Endothelial cell of umbilical vein (primary cell): ENCODE measurements around the gene CCDC85C. TPM values are rescaled to one million over a fixed set of nuclear protein-coding genes. Genes with fewer than 3 reads are reported as not detected.

ENCODE experiments used
- BruUV-seq: library from RNA; stranded (reverse); fragments of 400-500 nt; replicated peaks from 2 replicates; lab custom pipeline; 2021; lab: Mats Ljungman, UMichigan
- CTCF ChIA-PET: fragments of 300-600, 350-600 bp; sonication (Branson Sonifier 250); formaldehyde crosslinking; loops from one replicate; lab custom pipeline; 2021; ENCODE audit warnings: antibody characterized with exemption, inconsistent platforms; lab: Charles Lee
- POLR2A ChIA-PET: fragments of 300-600, 350-600 bp; sonication (Branson Sonifier 250); formaldehyde crosslinking; loops from one replicate; lab custom pipeline; 2021; ENCODE audit warnings: antibody characterized with exemption, inconsistent platforms; lab: Charles Lee
- DNase-seq: peaks from one replicate; pipeline ENCODE4 v3.0.0-alpha.2; 2011; ENCODE audit warnings: low read depth, low spot score
- FAIRE-seq: peaks from 2 replicates; lab custom pipeline; 2011; peaks lifted over from hg19 to GRCh38; lab: Jason Lieb, UNC
- H2AFZ ChIP-seq: 2 replicates; pipeline ENCODE4 v1.6.0; 2012; ENCODE audit warnings: low read depth, low read length, control low read depth, inconsistent platforms
- H3K27ac ChIP-seq: 2 replicates; pipeline ENCODE4 v1.5.1; 2011; ENCODE audit warnings: low read depth, mild to moderate bottlenecking, control low read depth, low read length, moderate library complexity; ENCODE audit not compliant: insufficient read depth
- H3K27me3 ChIP-seq, 2 experiments: 2 replicates each; pipeline versions ENCODE4 v1.6.0 to v1.6.1; 2011; ENCODE audit warnings: low read length in 2 of 2, mixed read lengths in 1 of 2; ENCODE audit not compliant: control insufficient read depth in 2 of 2, insufficient read depth in 2 of 2
- H3K36me3 ChIP-seq, 2 experiments: 2 replicates in 1 of 2; 3 replicates in 1 of 2; pipeline ENCODE4 v1.5.1; 2011; ENCODE audit warnings: low read length in 2 of 2, mild to moderate bottlenecking in 1 of 2, moderate library complexity in 1 of 2; ENCODE audit not compliant: control insufficient read depth in 2 of 2, insufficient read depth in 2 of 2; ENCODE audit errors: extremely low read depth in 1 of 2
- H3K4me1 ChIP-seq: 3 replicates; pipeline ENCODE4 v1.5.1; 2011; ENCODE audit warnings: mild to moderate bottlenecking, low read length; ENCODE audit not compliant: control insufficient read depth, insufficient read depth; ENCODE audit errors: extremely low read depth
- H3K4me2 ChIP-seq: 2 replicates; pipeline ENCODE4 v1.6.1; 2011; ENCODE audit warnings: low read length, control low read depth, mixed read lengths; ENCODE audit not compliant: insufficient read depth
- H3K4me3 ChIP-seq, 3 experiments: fragments of 200-600 bp in 1 of 3; sonication (generic), shearing (Covaris generic) in 1 of 3; replicated peaks in 1 of 3; 2 replicates each; pipeline ENCODE4 v1.5.1; 2011 to 2016; ENCODE audit warnings: control low read depth in 3 of 3, low read length in 3 of 3, mild to moderate bottlenecking in 2 of 3, inconsistent platforms in 1 of 3, low read depth in 1 of 3, moderate library complexity in 1 of 3; ENCODE audit not compliant: insufficient read depth in 1 of 3
- H3K79me2 ChIP-seq: 2 replicates; pipeline ENCODE4 v1.6.0; 2012; ENCODE audit warnings: low read length, inconsistent platforms; ENCODE audit not compliant: control insufficient read depth, insufficient read depth
- H3K9ac ChIP-seq: replicated peaks from 2 replicates; pipeline ENCODE3; 2011; ENCODE audit warnings: low read length, control low read depth; ENCODE audit not compliant: insufficient read depth; ENCODE audit errors: extremely low read depth
- H3K9me1 ChIP-seq: replicated peaks from 3 replicates; pipeline ENCODE4 v1.6.0; 2011; ENCODE audit warnings: mild to moderate bottlenecking, low read length; ENCODE audit not compliant: control insufficient read depth, insufficient read depth; ENCODE audit errors: extremely low read depth
- H3K9me3 ChIP-seq: replicated peaks from 2 replicates; pipeline ENCODE4 v1.5.1; 2012; ENCODE audit warnings: low read length, inconsistent platforms; ENCODE audit not compliant: control insufficient read depth, insufficient read depth
- H4K20me1 ChIP-seq: replicated peaks from 2 replicates; pipeline ENCODE3; 2011; ENCODE audit warnings: mild to moderate bottlenecking, low read length; ENCODE audit not compliant: control insufficient read depth, insufficient read depth; ENCODE audit errors: extremely low read depth
- CTCF ChIP-seq, 2 donors: IDR thresholded peaks; 1 replicate in 1 of 2; 2 replicates in 1 of 2; pipeline ENCODE4 v1.5.1; 2011; ENCODE audit warnings: low read length in 2 of 2, mild to moderate bottlenecking in 2 of 2, moderate library complexity in 2 of 2, control low read depth in 1 of 2, inconsistent platforms in 1 of 2, low read depth in 1 of 2; ENCODE audit not compliant: insufficient read depth in 1 of 2; ENCODE audit errors: extremely low read depth in 1 of 2
- EZH2 ChIP-seq: IDR thresholded peaks from 2 replicates; pipeline ENCODE4 v1.6.1; 2012; ENCODE audit warnings: borderline replicate concordance, low read depth, mild to moderate bottlenecking, moderate library complexity, low read length, inconsistent platforms; ENCODE audit not compliant: severe bottlenecking
- FOS ChIP-seq: IDR thresholded peaks from 2 replicates; pipeline ENCODE4 v1.6.1; 2011; ENCODE audit warnings: mild to moderate bottlenecking, low read length, moderate library complexity, borderline replicate concordance; ENCODE audit not compliant: insufficient read depth
- GATA2 ChIP-seq: IDR thresholded peaks from 2 replicates; pipeline ENCODE4 v1.7.0; 2011; ENCODE audit warnings: low read depth, mild to moderate bottlenecking, moderate library complexity, mixed read lengths, low read length; ENCODE audit not compliant: insufficient read length, insufficient read depth
- JUN ChIP-seq: IDR thresholded peaks from 2 replicates; pipeline ENCODE4 v1.6.1; 2011; ENCODE audit warnings: borderline replicate concordance, low read depth; ENCODE audit not compliant: insufficient read length, insufficient read depth
- MAX ChIP-seq: IDR thresholded peaks from 2 replicates; pipeline ENCODE4 v1.6.1; 2011; ENCODE audit not compliant: insufficient read depth, insufficient read length
- MYC ChIP-seq: IDR thresholded peaks from one replicate; pipeline ENCODE4 v1.6.1; 2011; ENCODE audit warnings: mild to moderate bottlenecking, low read depth, low read length
- POLR2A ChIP-seq: IDR thresholded peaks from 2 replicates; pipeline ENCODE4 v1.6.1; 2012; ENCODE audit warnings: low read depth, mild to moderate bottlenecking, control low read depth, low read length
- POLR2AphosphoS5 ChIP-seq: IDR thresholded peaks from 2 replicates; pipeline ENCODE4 v1.6.1; 2012; ENCODE audit warnings: low read depth, mild to moderate bottlenecking, control low read depth, low read length, moderate library complexity; ENCODE audit not compliant: insufficient read depth
- dilution Hi-C: fragments of 300-500 bp; cut with MboI; formaldehyde crosslinking; loops from one replicate; pipeline ENCODE4 v1.15.0; 2019; ENCODE audit warnings: low sequenced_read_pairs; ENCODE audit not compliant: extremely low pct_ligation_motif_present
- intact Hi-C: fragments of 100-400 bp; cut with micrococcal nuclease; formaldehyde crosslinking; loops from one replicate; pipeline ENCODE4 v1.10.0; 2022
- polyA plus RNA-seq, 4 experiments: library from polyadenylated mRNA; depleted of rRNA in 3 of 4; stranded (reverse) in 3 of 4; unstranded in 1 of 4; fragments of >200 nt; gene quantifications; 2 replicates each; pipeline versions ENCODE4 v1.2.1 to v1.2.3, GENCODE V29; 2011 to 2012; ENCODE audit warnings: missing spikeins in 1 of 4
- total RNA-seq: library from RNA; stranded (reverse); gene quantifications from 2 replicates; pipeline ENCODE4 v1.2.3, GENCODE V29; 2021

CCDC85C gene
- total and polyA plus RNA-seq, 2 donors (not counting 3 experiments of a cell fraction or from before 2014, with no cell fraction given) = 7.5 to 17.8 TPM

DNA sequence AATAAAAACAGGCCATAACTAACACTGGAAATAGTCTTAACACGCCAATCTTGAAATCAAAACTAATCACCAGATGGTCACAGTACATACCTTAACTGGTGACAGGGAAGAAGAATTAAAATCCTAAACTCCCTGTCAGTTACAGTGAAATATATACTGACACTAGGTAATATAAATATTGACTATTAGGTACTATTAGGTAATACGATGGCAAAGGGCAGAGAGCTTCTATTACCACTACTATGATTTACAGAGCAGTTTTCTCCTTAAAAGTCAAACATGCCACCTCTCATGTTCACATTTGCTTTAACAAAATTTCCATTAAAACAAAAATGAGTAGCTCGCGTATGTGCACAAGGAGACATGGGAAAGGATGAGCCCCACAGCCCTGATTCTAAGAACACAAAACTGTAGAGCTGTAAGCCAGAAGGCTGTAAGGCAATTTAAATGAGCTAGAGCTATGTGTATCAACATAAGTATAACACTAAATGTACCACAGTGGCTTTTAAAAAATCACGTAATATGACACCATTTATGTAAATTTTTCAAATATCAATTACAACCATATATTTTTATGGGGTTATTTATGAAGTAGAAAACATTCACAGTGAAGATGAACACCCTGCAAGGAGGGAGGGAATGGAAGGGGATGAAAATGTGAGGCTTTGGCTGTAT lies 142.5 kb downstream of the CCDC85C start:
- Histone ChIP-seq H3K4me1 (no peaks in the 10 kb centered on the region), H3K9me3 (no peaks in the 10 kb centered on the region), H2AFZ (no peak overlapping the region), H4K20me1 (no peaks in the 10 kb centered on the region), H3K4me3 (no peak overlapping the region), H3K4me2 (no peak overlapping the region), H3K9ac (no peak overlapping the region), H3K27ac (no peak overlapping the region), H3K79me2 (peaks cover 7% of the 10 kb centered on the region), H3K9me1 (no peaks in the 10 kb centered on the region), H3K27me3 (no peaks in the 10 kb centered on the region), H3K36me3 (peaks cover 13 to 15% of the 10 kb centered on the region in 2 experiments)
- DNase-seq (no peak), FAIRE-seq (no peak)
- CTCF ChIA-PET = interaction anchor here (0.9 to 1.1 kb wide), 2 partner anchors 11 to 70 kb away, joined by 3 read pairs; no protein-coding TSS in a partner anchor
- POLR2A ChIA-PET = no interaction called here
- TF ChIP-seq FOS = no peak
- dilution Hi-C loops (no loop called here), intact Hi-C loops (no loop called here)
- no TSS peak for BruUV-seq

GRCh38 chr14:99460793-99461192 lies 143.2 kb downstream of the CCDC85C start:
- Histone ChIP-seq H3K4me2 (no peak overlapping the region), H4K20me1 (no peaks in the 10 kb centered on the region), H3K36me3 (peaks cover 13 to 15% of the 10 kb centered on the region in 2 experiments), H3K4me1 (no peaks in the 10 kb centered on the region), H3K27ac (no peak overlapping the region), H3K9me1 (no peaks in the 10 kb centered on the region), H3K4me3 (no peak overlapping the region), H3K9me3 (no peaks in the 10 kb centered on the region), H3K79me2 (peaks cover 2% of the 10 kb centered on the region), H3K27me3 (no peaks in the 10 kb centered on the region), H3K9ac (no peak overlapping the region), H2AFZ (no peak overlapping the region)
- DNase-seq (no peak), FAIRE-seq (no peak)
- ChIA-PET POLR2A (no interaction called here), CTCF (interaction anchor here (0.9 to 1.1 kb wide), 2 partner anchors 11 to 69 kb away, joined by 3 read pairs; no protein-coding TSS in a partner anchor)
- dilution Hi-C loops (no loop called here), intact Hi-C loops (no loop called here)
- no TSS peak for BruUV-seq
- TF ChIP-seq CTCF (IDR thresholded peaks at IDR 0.05; ENCODE audit: extremely low read depth in 1 of 2, insufficient read depth in 1 of 2, low read depth in 1 of 2, low read length in 2 of 2) (no peak), POLR2A (no peak), JUN (no peak), FOS (no peak), GATA2 (no peak), MYC (no peak), POLR2AphosphoS5 (no peak), EZH2 (no peak), MAX (no peak)
